ENCODE measurements around the gene GLG1. TPM values are rescaled to one million over a fixed set of nuclear protein-coding genes. Genes with fewer than 3 reads are reported as not detected.

Gene GLG1
- total RNA-seq, 1 donor from 2014 or later: 276 TPM

GRCh38 chr16:74633686-74634085 is 26.8 kb upstream of the GLG1 start:
- H3K4me1 Mint-ChIP-seq (ENCODE audit: low read depth): peaks cover 9% of the 10 kb centered on the region
- no peaks in the 10 kb centered on the region for H3K27me3 Mint-ChIP-seq (ENCODE audit: low read depth)
- no peaks in the 10 kb centered on the region for H3K9me3 Mint-ChIP-seq (ENCODE audit: low read depth)
- no peak for DNase-seq (ENCODE audit: low spot score)
- H3K4me3 Mint-ChIP-seq (ENCODE audit: unreplicated experiment): no peak overlapping the region
- no peak overlapping the region for H3K27ac Mint-ChIP-seq (ENCODE audit: unreplicated experiment)
- TF ChIP-seq CTCF (IDR thresholded peaks at IDR 0.05): no peak
- H3K36me3 Mint-ChIP-seq (ENCODE audit: low read depth): peaks cover 24% of the 10 kb centered on the region

DNA sequence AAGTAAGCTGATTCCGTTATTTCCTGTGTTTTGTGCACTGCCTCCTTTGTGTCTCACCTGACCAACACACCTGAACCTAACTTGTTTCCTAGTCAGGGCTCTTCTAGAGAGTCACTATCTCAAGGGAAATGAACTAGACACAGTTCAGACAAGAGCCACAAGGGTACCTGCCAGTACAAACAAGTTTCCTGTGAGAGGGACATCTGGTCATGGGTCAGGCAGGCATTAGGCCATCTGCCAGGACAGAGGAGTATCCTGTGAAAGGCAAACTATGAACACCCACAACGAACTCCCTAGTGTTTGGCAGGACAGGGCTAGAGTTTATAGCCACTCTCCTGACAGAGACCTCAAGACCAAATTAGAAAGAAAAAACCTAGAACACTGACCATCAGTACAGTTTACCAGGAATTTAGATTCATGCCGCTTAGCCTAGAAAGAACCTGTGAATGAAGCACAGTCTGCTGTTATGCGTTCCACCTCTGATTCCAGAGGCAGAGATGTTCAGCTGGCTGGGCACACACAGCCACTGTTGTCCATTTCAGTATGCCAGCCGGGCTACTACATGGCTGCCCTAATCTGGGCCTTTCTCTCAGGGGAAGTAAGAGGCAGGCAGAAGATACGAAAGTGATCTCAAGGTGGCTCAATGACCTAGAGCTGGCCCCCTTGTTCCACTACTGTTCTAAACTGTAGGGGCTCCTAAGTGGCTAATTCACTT is 20.7 kb upstream of the GLG1 start:
- peaks cover 45% of the 10 kb centered on the region for H3K4me1 Mint-ChIP-seq (ENCODE audit: low read depth)
- peak overlapping the region; percentile 13 for H3K4me3 Mint-ChIP-seq (ENCODE audit: unreplicated experiment)
- H3K27me3 Mint-ChIP-seq (ENCODE audit: low read depth): no peaks in the 10 kb centered on the region
- H3K9me3 Mint-ChIP-seq (ENCODE audit: low read depth): no peaks in the 10 kb centered on the region
- H3K27ac Mint-ChIP-seq (ENCODE audit: unreplicated experiment): peak overlapping the region; percentile 98
- no peak for DNase-seq (ENCODE audit: low spot score)
- peaks cover 29% of the 10 kb centered on the region for H3K36me3 Mint-ChIP-seq (ENCODE audit: low read depth)
- no peak for TF ChIP-seq CTCF (IDR thresholded peaks at IDR 0.05)

GRCh38 chr16:74626741-74627416 is 20.0 kb upstream of the GLG1 start:
- Mint-ChIP-seq H3K4me1 (ENCODE audit: low read depth) (peaks cover 45% of the 10 kb centered on the region), H3K9me3 (ENCODE audit: low read depth) (no peaks in the 10 kb centered on the region), H3K36me3 (ENCODE audit: low read depth) (peaks cover 25% of the 10 kb centered on the region), H3K27ac (ENCODE audit: unreplicated experiment) (peak overlapping the region; percentile 98), H3K27me3 (ENCODE audit: low read depth) (no peaks in the 10 kb centered on the region), H3K4me3 (ENCODE audit: unreplicated experiment) (no peak overlapping the region)
- TF ChIP-seq CTCF (IDR thresholded peaks at IDR 0.05): no peak
- no peak for DNase-seq (ENCODE audit: low spot score)

GRCh38 chr16:74625500-74626350 is 18.8 kb upstream of the GLG1 start:
- Mint-ChIP-seq H3K27ac (ENCODE audit: unreplicated experiment) (peak overlapping the region; percentile 98), H3K4me1 (ENCODE audit: low read depth) (peaks cover 45% of the 10 kb centered on the region), H3K4me3 (ENCODE audit: unreplicated experiment) (no peak overlapping the region), H3K27me3 (ENCODE audit: low read depth) (no peaks in the 10 kb centered on the region), H3K9me3 (ENCODE audit: low read depth) (no peaks in the 10 kb centered on the region), H3K36me3 (ENCODE audit: low read depth) (peaks cover 22% of the 10 kb centered on the region)
- no peak for TF ChIP-seq CTCF (IDR thresholded peaks at IDR 0.05)
- no peak for DNase-seq (ENCODE audit: low spot score)

DNA sequence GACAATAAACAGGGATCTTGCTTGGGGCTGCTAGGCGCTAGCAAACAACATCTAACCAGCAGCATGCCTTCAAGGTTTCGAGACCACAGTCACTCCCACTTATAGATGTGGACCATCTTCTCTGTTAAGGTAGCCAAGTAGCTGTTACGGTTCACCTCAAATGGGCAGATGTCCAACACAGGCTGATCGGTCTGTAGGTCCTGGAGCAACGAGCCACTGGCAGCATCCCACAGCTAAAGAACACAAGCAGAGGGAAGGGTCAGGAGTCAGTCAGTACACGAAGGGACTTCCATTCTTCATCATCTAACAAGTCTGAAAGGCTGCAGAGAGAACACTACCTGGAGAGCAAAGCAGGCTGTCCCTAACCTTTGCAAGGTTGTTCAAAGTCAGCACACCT is 16.9 kb upstream of the GLG1 start:
- no peak for DNase-seq (ENCODE audit: low spot score)
- Mint-ChIP-seq H3K27me3 (ENCODE audit: low read depth) (no peaks in the 10 kb centered on the region), H3K9me3 (ENCODE audit: low read depth) (no peaks in the 10 kb centered on the region), H3K36me3 (ENCODE audit: low read depth) (peaks cover 15% of the 10 kb centered on the region), H3K4me1 (ENCODE audit: low read depth) (peaks cover 37% of the 10 kb centered on the region), H3K4me3 (ENCODE audit: unreplicated experiment) (no peak overlapping the region), H3K27ac (ENCODE audit: unreplicated experiment) (peak overlapping the region; percentile 66)
- no peak for TF ChIP-seq CTCF (IDR thresholded peaks at IDR 0.05)
